Measurements from ENCODE around the gene RPUSD3.

The RPUSD3 gene

DNA sequence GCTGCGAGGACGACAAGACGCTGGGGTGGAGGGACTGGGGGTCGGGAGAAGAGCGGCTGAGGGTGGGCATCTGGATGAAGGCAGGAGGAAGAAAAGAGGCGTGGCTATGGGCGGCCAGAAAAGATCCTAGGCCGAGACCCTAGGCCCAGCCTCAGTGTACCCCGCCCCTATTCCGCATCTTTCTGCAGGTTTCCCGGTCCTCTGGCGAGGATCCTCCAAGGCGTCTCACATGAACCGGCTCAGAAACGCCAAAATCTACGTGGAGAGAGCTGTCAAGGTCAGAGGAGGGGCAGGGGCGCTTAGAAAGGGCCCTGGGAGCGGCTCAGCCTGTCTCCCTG lies 33.4 kb downstream of the RPUSD3 start:
- Histone ChIP-seq H3K4me1 (ENCODE audit: insufficient read depth, low read length, severe bottlenecking) (peaks cover 21% of the 10 kb centered on the region), H3K27me3 (ENCODE audit: insufficient read depth, low read length) (no peaks in the 10 kb centered on the region), H2AFZ (ENCODE audit: low read length) (no peak overlapping the region), H3K36me3 (ENCODE audit: insufficient read depth, low read length) (peaks cover 45% of the 10 kb centered on the region), H3K79me2 (ENCODE audit: insufficient read depth, low read length) (no peaks in the 10 kb centered on the region), H3K9me3 (ENCODE audit: low read length) (no peaks in the 10 kb centered on the region), H3F3A (ENCODE audit: insufficient read depth, low read length) (peaks cover 4% of the 10 kb centered on the region; the same call in 1 of the 2 replicates), H3K27ac (ENCODE audit: low read depth, low read length, poor library complexity, severe bottlenecking) (no peak overlapping the region), H3K9ac (ENCODE audit: low read length) (peak overlapping the region; percentile 78; the same call in 1 of the 2 replicates), H3K9me2 (ENCODE audit: low read depth, low read length) (no peaks in the 10 kb centered on the region), H3K4me3 (ENCODE audit: low read depth, low read length, poor library complexity, severe bottlenecking) (peak overlapping the region; percentile 62), H3K4me2 (ENCODE audit: low read length) (peak overlapping the region; percentile 79), H4K20me1 (ENCODE audit: insufficient read depth, low read length) (no peaks in the 10 kb centered on the region)
- TF ChIP-seq EZH2 (IDR thresholded peaks at IDR 0.05; ENCODE audit: borderline replicate concordance, low read length), result no peak
- TF ChIP-seq, protein P1, sequence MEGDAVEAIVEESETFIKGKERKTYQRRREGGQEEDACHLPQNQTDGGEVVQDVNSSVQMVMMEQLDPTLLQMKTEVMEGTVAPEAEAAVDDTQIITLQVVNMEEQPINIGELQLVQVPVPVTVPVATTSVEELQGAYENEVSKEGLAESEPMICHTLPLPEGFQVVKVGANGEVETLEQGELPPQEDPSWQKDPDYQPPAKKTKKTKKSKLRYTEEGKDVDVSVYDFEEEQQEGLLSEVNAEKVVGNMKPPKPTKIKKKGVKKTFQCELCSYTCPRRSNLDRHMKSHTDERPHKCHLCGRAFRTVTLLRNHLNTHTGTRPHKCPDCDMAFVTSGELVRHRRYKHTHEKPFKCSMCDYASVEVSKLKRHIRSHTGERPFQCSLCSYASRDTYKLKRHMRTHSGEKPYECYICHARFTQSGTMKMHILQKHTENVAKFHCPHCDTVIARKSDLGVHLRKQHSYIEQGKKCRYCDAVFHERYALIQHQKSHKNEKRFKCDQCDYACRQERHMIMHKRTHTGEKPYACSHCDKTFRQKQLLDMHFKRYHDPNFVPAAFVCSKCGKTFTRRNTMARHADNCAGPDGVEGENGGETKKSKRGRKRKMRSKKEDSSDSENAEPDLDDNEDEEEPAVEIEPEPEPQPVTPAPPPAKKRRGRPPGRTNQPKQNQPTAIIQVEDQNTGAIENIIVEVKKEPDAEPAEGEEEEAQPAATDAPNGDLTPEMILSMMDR (IDR thresholded peaks at IDR 0.05; ENCODE audit: low read length), result no peak

- no peaks in the 10 kb centered on the region for H3K27me3 ChIP-seq (ENCODE audit: insufficient read depth, low read length)
- H2AFZ ChIP-seq (ENCODE audit: low read length), result peak within 1 kb of the TSS; percentile 5; the same call in 1 of the 2 replicates
- no peaks in the 10 kb centered on the region for H3K79me2 ChIP-seq (ENCODE audit: insufficient read depth, low read length)
- peaks cover 4% of the 10 kb centered on the region; the same call in 1 of the 2 replicates for H3F3A ChIP-seq (ENCODE audit: insufficient read depth, low read length)
- H3K4me2 ChIP-seq (ENCODE audit: low read length), result peak within 1 kb of the TSS; percentile 79
- peak within 1 kb of the TSS; percentile 76 for H3K27ac ChIP-seq (ENCODE audit: low read depth, low read length, poor library complexity, severe bottlenecking)
- peak within 1 kb of the TSS; percentile 78 for H3K9ac ChIP-seq (ENCODE audit: low read length)
- no peaks in the 10 kb centered on the region for H4K20me1 ChIP-seq (ENCODE audit: insufficient read depth, low read length)
- H3K36me3 ChIP-seq (ENCODE audit: insufficient read depth, low read length), result peaks cover 51% of the 10 kb centered on the region
- TF ChIP-seq EZH2 (IDR thresholded peaks at IDR 0.05; ENCODE audit: borderline replicate concordance, low read length), result no peak
- TF ChIP-seq, protein P1 (IDR thresholded peaks at IDR 0.05; ENCODE audit: low read length), result no peak
- peaks cover 21% of the 10 kb centered on the region for H3K4me1 ChIP-seq (ENCODE audit: insufficient read depth, low read length, severe bottlenecking)
- no peaks in the 10 kb centered on the region for H3K9me3 ChIP-seq (ENCODE audit: low read length)
- H3K4me3 ChIP-seq (ENCODE audit: low read depth, low read length, poor library complexity, severe bottlenecking), result peak within 1 kb of the TSS; percentile 62
- H3K9me2 ChIP-seq (ENCODE audit: low read depth, low read length), result no peaks in the 10 kb centered on the region
These were observed 34.0 kb downstream of the RPUSD3 start, which contains the start of gene TTLL3 for GRCh38 chr3:9809615-9810432. Gene TTLL3 (plus strand): TSS chr3:9810262. CDS start chr3:9810662, 400 bp downstream.

GRCh38 chr3:9809239-9809614 lies 34.6 kb downstream of the RPUSD3 start:
- peaks cover 57% of the 10 kb centered on the region for H3K36me3 ChIP-seq (ENCODE audit: insufficient read depth, low read length)
- H2AFZ ChIP-seq (ENCODE audit: low read length), result peak overlapping the region; percentile 5; the same call in 1 of the 2 replicates
- peak overlapping the region; percentile 62 for H3K4me3 ChIP-seq (ENCODE audit: low read depth, low read length, poor library complexity, severe bottlenecking)
- no peaks in the 10 kb centered on the region for H3K9me3 ChIP-seq (ENCODE audit: low read length)
- peak overlapping the region; percentile 76 for H3K27ac ChIP-seq (ENCODE audit: low read depth, low read length, poor library complexity, severe bottlenecking)
- H3F3A ChIP-seq (ENCODE audit: insufficient read depth, low read length), result peaks cover 4% of the 10 kb centered on the region; the same call in 1 of the 2 replicates
- no peak for TF ChIP-seq EZH2 (IDR thresholded peaks at IDR 0.05; ENCODE audit: borderline replicate concordance, low read length)
- TF ChIP-seq, protein P1 (IDR thresholded peaks at IDR 0.05; ENCODE audit: low read length), result peak; percentile 15; the same call in 1 of the 2 replicates
- H4K20me1 ChIP-seq (ENCODE audit: insufficient read depth, low read length), result no peaks in the 10 kb centered on the region
- no peaks in the 10 kb centered on the region for H3K9me2 ChIP-seq (ENCODE audit: low read depth, low read length)
- H3K27me3 ChIP-seq (ENCODE audit: insufficient read depth, low read length), result no peaks in the 10 kb centered on the region
- peaks cover 21% of the 10 kb centered on the region for H3K4me1 ChIP-seq (ENCODE audit: insufficient read depth, low read length, severe bottlenecking)
- peak overlapping the region; percentile 79 for H3K4me2 ChIP-seq (ENCODE audit: low read length)
- no peaks in the 10 kb centered on the region for H3K79me2 ChIP-seq (ENCODE audit: insufficient read depth, low read length)
- peak overlapping the region; percentile 78 for H3K9ac ChIP-seq (ENCODE audit: low read length)
